Measurements from ENCODE around the gene NRBF2. TPM values are rescaled to one million over a fixed set of nuclear protein-coding genes. Genes with fewer than 3 reads are reported as not detected.
A peak's percentile ranks its signal among the peaks of the same experiment; 100 is the strongest.

NRBF2 gene
- total RNA-seq, 3 donors from 2014 or later = 19.9 to 25.4 (median 24.6) TPM

- intact Hi-C loops (cut with DNase I, micrococcal nuclease) = no loop called here
- ATAC-seq = peak; percentile 67
- no peaks in the 10 kb centered on the region for H3K36me3 ChIP-seq (ENCODE audit: low read depth)
- H3K9me3 ChIP-seq = no peaks in the 10 kb centered on the region
- H3K4me1 ChIP-seq (ENCODE audit: low read depth) = peaks cover 2% of the 10 kb centered on the region
- DNase-seq = peak in 1 of 3 donors; percentile 47
- H3K4me3 ChIP-seq = no peak overlapping the region
- TF ChIP-seq, protein P1, sequence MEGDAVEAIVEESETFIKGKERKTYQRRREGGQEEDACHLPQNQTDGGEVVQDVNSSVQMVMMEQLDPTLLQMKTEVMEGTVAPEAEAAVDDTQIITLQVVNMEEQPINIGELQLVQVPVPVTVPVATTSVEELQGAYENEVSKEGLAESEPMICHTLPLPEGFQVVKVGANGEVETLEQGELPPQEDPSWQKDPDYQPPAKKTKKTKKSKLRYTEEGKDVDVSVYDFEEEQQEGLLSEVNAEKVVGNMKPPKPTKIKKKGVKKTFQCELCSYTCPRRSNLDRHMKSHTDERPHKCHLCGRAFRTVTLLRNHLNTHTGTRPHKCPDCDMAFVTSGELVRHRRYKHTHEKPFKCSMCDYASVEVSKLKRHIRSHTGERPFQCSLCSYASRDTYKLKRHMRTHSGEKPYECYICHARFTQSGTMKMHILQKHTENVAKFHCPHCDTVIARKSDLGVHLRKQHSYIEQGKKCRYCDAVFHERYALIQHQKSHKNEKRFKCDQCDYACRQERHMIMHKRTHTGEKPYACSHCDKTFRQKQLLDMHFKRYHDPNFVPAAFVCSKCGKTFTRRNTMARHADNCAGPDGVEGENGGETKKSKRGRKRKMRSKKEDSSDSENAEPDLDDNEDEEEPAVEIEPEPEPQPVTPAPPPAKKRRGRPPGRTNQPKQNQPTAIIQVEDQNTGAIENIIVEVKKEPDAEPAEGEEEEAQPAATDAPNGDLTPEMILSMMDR (IDR thresholded peaks at IDR 0.05) = no peak
These were observed 17.3 kb upstream of the NRBF2 start for GRCh38 chr10:63115732-63116383.

GRCh38 chr10:63116452-63117072 lies 16.6 kb upstream of the NRBF2 start:
- Histone ChIP-seq H3K4me3 (no peak overlapping the region), H3K36me3 (ENCODE audit: low read depth) (no peaks in the 10 kb centered on the region), H3K4me1 (ENCODE audit: low read depth) (peaks cover 2% of the 10 kb centered on the region), H3K9me3 (no peaks in the 10 kb centered on the region)
- intact Hi-C loops (cut with DNase I, micrococcal nuclease) = no loop called here
- DNase-seq (no peak), ATAC-seq (no peak)
- TF ChIP-seq, protein P1 (IDR thresholded peaks at IDR 0.05) = no peak

DNA sequence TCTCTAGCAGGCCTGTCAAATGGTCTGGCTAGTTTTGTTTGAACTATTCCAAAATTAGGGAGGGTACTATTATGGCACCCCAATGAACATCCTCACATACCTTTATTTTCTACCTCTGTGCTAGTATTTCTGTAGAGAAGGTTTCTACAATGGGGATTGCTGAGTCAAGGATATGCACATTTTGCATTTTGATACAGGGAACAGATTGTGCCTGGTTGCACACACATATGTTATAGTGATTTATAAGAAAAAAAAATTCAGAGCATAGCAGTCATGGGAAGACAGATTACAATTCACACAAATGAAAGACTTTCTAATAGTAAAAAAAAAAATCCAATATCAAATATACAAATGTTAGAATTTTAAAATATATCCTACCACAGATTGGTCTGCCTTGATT lies 14.1 kb upstream of the NRBF2 start:
- H3K4me3 ChIP-seq = no peak overlapping the region
- intact Hi-C loops (cut with DNase I, micrococcal nuclease) = no loop called here
- H3K9me3 ChIP-seq = no peaks in the 10 kb centered on the region
- DNase-seq = no peak
- peaks cover 2% of the 10 kb centered on the region for H3K4me1 ChIP-seq (ENCODE audit: low read depth)
- no peaks in the 10 kb centered on the region for H3K36me3 ChIP-seq (ENCODE audit: low read depth)
- ATAC-seq = no peak
- TF ChIP-seq, protein P1 (IDR thresholded peaks at IDR 0.05) = no peak

- Histone ChIP-seq H3K4me1 (ENCODE audit: low read depth) (peaks cover 2% of the 10 kb centered on the region), H3K36me3 (ENCODE audit: low read depth) (no peaks in the 10 kb centered on the region), H3K4me3 (no peak overlapping the region), H3K9me3 (no peaks in the 10 kb centered on the region)
- ATAC-seq (peak; percentile 50), DNase-seq (no peak)
- TF ChIP-seq, protein P1 (IDR thresholded peaks at IDR 0.05) = no peak
- intact Hi-C loops (cut with DNase I, micrococcal nuclease) = no loop called here
These were observed 12.6 kb upstream of the NRBF2 start for GRCh38 chr10:63120554-63120953.

DNA sequence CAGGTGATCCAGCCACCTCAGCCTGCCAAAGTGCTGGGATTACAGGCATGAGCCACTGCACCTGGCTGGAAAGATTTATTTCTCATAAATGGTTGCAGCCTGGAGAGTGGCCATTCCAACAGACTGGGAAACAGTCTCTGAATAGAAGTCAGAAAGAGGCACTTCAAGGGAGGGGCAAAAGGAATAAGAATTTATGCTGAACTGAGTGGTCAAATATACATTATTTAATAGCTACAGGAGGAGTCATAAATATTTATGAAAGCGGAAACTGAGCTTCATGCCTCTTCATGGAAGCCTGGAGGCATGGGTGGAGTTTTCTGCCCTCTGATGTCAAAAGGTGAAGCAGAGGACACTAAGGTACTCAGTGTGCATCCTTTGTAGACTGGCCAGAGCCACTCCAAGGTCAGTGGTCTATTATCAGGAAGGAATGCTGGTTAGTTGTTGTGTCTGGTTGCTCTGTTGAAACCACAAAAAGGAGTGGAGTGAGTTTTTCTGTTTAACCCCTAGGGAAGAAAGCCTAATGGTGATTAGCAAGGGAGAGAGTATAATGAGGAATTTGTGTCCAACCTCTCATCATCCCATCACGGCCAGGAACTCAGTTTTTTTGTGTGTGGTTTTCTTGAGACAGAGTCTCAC lies 9.3 kb upstream of the NRBF2 start:
- Histone ChIP-seq H3K4me3 (no peak overlapping the region), H3K36me3 (ENCODE audit: low read depth) (no peaks in the 10 kb centered on the region), H3K9me3 (no peaks in the 10 kb centered on the region), H3K4me1 (ENCODE audit: low read depth) (no peaks in the 10 kb centered on the region)
- TF ChIP-seq, protein P1 (IDR thresholded peaks at IDR 0.05) = no peak
- ATAC-seq = no peak
- DNase-seq = no peak
- intact Hi-C loops (cut with DNase I, micrococcal nuclease) = no loop called here

All from mucosa of descending colon (tissue), 3 donors.